ENCODE measurements around the gene TBXAS1. TPM values are rescaled to one million over a fixed set of nuclear protein-coding genes. Genes with fewer than 3 reads are reported as not detected.

Gene TBXAS1
- total and polyA plus RNA-seq, 2 donors (not counting 3 experiments of a cell fraction or from before 2014, with no cell fraction given) = 2.1 to 4.3 TPM

DNA sequence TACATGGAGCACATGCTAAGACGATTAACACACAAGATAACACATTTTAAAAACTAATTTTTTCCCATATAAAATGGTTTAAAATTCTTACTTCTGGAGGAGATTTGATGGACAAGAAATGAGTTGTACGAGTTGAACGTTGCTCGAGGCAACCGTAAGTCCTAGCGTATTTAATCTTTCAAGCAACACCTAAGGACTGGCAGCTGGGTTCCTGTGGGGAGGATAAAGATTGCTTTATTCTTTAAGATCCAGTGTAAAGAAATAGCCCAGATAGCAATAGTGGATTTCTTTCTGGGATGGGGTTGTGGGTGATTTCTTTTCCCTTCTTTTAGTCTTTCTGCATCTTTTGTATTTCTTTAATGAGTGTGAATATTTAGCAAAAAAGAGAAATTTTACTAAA, 9.8 kb downstream of the TBXAS1 start:
- no peak for TF ChIP-seq POLR2A (IDR thresholded peaks at IDR 0.05; ENCODE audit: low read depth, low read length)
- no peak for TF ChIP-seq POLR2AphosphoS5 (IDR thresholded peaks at IDR 0.05; ENCODE audit: insufficient read depth, low read depth, low read length)
- TF ChIP-seq EZH2 (IDR thresholded peaks at IDR 0.05; ENCODE audit: borderline replicate concordance, low read depth, low read length, severe bottlenecking) = no peak
- no peak for TF ChIP-seq MYC (IDR thresholded peaks at IDR 0.05; ENCODE audit: low read depth, low read length)
- TF ChIP-seq GATA2 (IDR thresholded peaks at IDR 0.05; ENCODE audit: insufficient read depth, insufficient read length, low read depth, low read length) = no peak
- no peak for TF ChIP-seq CTCF (IDR thresholded peaks at IDR 0.05; ENCODE audit: extremely low read depth in 1 of 2, insufficient read depth in 1 of 2, low read depth in 1 of 2, low read length in 2 of 2)
- TF ChIP-seq, protein P1, sequence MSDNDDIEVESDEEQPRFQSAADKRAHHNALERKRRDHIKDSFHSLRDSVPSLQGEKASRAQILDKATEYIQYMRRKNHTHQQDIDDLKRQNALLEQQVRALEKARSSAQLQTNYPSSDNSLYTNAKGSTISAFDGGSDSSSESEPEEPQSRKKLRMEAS (IDR thresholded peaks at IDR 0.05; ENCODE audit: insufficient read depth, insufficient read length) = no peak
- no peak for TF ChIP-seq JUN (IDR thresholded peaks at IDR 0.05; ENCODE audit: borderline replicate concordance, insufficient read depth, insufficient read length, low read depth)
- TF ChIP-seq FOS (IDR thresholded peaks at IDR 0.05; ENCODE audit: borderline replicate concordance, insufficient read depth, low read length) = no peak
- H4K20me1 ChIP-seq (replicated peaks; ENCODE audit: control insufficient read depth, extremely low read depth, insufficient read depth, low read length) = no peaks in the 10 kb centered on the region
- H3K27ac ChIP-seq (ENCODE audit: insufficient read depth, low read depth, low read length) = no peak overlapping the region
- H3K79me2 ChIP-seq (ENCODE audit: control insufficient read depth, insufficient read depth, low read length) = no peaks in the 10 kb centered on the region
- dilution Hi-C loops (cut with MboI; ENCODE audit: extremely low pct_ligation_motif_present, low sequenced_read_pairs) (no loop called here), intact Hi-C loops (cut with micrococcal nuclease) (no loop called here)
- no peaks in the 10 kb centered on the region for H3K4me1 ChIP-seq (ENCODE audit: control insufficient read depth, extremely low read depth, insufficient read depth, low read length)
- no peak overlapping the region for H3K4me2 ChIP-seq (ENCODE audit: insufficient read depth, low read length)
- H3K9me3 ChIP-seq (replicated peaks; ENCODE audit: control insufficient read depth, insufficient read depth, low read length) = no peaks in the 10 kb centered on the region
- no peak overlapping the region for H3K9ac ChIP-seq (replicated peaks; ENCODE audit: extremely low read depth, insufficient read depth, low read length)
- BruUV-seq (replicated peaks) = no TSS peak
- H3K36me3 ChIP-seq (ENCODE audit: control insufficient read depth in 2 of 2, extremely low read depth in 1 of 2, insufficient read depth in 2 of 2, low read length in 2 of 2) = no peaks in the 10 kb centered on the region
- ChIA-PET POLR2A (no interaction called here), CTCF (interaction anchor here (1.1 kb wide), 1 partner anchor 193 kb away, joined by 3 read pairs; no protein-coding TSS in a partner anchor)
- FAIRE-seq (no peak), DNase-seq (ENCODE audit: low read depth, low spot score) (no peak)
- no peaks in the 10 kb centered on the region for H3K9me1 ChIP-seq (replicated peaks; ENCODE audit: control insufficient read depth, extremely low read depth, insufficient read depth, low read length)
- no peaks in the 10 kb centered on the region for H3K27me3 ChIP-seq (ENCODE audit: control insufficient read depth in 2 of 2, insufficient read depth in 2 of 2, low read length in 2 of 2)
- H3K4me3 ChIP-seq (replicated peaks in 1 of 3; ENCODE audit: insufficient read depth in 1 of 3, low read depth in 1 of 3, low read length in 3 of 3) = no peak overlapping the region
- no peak overlapping the region for H2AFZ ChIP-seq (ENCODE audit: low read depth, low read length)
